GM04503 (cell line): ENCODE data around the gene LHB.

Source experiments
- DNase-seq: peaks from one replicate; pipeline ENCODE4 v3.0.0-alpha.2; 2012; ENCODE audit warnings: low read depth

The LHB gene

DNA sequence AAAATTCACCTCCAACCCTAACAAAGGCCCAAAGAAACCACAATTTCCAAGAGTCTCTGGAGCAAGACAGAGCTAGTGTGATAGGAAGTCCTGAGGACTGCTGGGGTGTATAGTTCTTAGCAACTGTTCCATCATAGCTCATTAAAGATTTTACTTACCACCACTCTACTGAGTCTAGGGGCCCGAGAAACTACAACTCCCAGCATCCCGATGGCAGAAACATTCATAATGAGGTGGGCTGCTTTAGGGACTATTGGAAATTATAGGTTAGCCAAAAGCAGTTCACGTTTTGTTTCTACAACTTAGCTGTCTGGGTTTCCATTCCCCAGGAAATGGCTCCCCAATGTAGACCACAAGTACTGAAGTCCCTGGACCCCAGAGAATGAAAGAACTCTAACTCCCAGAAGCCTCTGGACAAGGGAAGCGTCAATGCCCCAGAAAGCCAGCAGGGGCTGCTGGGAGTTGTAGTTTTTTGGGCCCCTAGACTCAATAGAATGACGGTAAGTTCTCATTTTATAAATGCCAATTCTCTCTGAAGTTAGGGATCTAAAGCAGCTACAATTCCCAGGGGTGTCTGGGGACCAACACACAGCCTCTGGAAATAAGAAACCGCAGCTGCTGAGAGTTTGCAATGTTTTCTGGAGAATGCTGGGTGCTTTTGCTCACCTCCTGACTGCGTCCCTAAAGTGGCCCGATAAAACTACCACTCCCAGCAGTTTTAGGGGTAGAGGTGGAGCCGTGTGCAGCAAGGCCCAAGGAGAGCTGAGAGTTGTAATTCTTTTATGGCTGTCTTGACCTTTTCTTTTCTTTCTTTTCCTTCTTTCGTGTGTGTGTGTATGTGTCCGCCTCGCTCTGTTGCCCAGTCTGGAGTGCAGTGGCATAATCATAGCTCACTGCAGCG is 40.7 kb downstream of the LHB start:
- no peak for DNase-seq

DNA sequence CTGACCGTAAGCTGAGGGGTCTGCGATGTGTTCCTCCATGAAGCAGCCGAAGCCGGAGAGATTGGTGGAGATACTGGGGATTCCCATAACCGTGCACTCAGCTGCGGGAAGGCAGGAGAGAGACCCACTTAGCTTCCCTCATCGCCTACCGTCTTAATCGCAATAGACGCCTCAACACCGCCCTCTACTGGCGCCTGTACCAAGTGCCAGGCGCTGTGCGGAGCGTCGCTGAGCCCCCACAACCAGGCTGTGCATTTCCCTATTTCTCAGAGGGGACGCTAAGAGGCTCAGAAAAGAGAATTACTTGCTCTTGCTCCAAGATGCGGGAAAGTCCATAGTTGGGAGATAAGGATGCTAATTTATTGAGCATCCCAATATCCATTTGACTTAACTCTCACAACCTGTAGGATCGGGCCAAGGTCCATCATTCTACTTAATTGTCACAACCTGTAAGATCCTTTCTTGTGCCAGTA is 45.9 kb downstream of the LHB start:
- DNase-seq, result no peak

DNA sequence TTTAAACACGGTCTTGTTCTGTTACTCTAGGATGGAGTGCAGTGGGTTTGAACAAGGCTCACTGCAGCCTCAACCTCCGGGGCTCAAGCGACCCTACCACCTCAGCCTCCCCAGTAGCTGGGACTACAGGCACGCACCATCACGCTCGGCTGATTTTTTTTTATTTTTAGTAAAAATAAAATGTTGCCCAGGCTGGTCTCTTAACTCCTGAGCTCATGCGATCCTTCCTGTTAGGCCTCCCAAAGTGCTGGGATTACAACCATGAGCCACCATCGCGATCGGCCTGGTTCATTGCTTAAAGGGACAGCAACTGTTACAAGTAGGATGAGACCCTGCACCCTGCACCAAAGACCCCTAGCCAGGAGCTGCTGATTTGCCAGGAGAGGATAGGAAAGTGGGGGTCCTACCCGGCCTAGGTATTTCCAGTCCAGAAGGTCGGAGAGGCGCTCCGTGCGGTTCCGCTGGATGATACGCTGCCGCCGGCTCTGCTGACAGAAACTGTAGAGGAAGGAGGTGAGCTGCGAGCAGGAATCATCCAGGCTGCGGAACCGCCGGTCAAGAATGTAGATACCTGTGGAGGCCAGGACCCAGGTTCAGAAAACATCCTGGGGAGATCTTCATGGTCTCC is 46.6 kb downstream of the LHB start:
- DNase-seq, result no peak

DNA sequence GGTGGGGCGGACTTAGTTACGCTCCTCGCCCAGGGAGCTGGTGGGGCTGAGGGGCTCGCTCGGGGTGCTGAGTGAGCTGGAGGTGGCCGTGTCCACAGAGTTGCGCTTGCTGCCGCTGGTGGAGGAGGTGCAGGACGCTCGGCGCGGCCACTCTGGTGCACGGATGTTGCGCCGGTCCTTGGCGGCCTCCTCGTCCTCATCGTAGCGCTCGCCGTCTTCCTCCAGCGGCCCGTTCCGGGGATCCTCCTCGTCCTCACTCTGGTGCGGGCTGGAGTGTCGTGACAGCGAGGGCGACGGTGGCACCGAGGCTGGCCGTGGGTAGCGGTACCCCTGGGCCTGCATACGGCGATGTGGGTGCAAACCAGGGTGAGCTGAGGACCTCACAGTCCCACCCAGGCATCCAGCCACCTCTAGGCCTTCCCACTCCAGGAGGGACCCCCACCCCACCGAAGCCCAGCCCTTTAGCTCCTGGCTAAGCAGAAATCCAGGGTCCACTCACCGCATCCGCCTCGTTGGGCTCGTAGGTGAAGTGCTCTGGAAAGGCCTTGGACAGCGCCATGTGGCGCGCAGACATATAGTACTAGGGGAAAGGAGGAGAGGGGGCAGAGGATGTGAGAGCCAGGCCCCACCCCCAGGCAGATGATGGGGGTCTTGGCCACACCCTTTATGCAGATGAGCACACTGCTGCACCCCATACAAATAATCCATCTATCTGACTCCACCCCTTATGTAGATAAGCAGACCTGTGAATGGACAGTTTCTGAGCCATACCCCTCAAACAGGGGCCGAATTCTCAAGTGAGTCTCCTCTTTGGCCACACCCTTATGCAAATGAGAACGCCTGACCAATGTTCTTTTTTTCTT is 47.4 kb downstream of the LHB start:
- no peak for DNase-seq

DNA sequence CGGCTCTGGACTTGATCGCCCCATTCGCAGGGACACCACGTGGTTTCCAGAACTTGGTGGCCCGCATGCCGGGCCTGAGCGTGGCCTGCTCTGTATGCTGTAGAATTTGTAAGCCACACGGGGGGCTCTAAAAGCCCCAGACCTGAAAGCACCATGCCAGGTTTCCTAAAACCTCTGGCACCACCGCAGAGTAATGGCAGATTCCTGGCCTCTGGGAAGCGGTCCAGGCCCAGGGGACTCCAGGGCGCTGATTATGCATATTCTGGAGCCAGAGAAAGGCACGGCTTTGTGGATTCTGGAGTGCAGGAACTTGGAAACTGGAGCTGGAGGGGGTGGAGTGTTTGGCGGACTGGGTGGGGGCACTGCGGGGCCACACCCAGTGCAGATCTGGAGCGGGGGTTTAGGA is 48.1 kb downstream of the LHB start:
- no peak for DNase-seq

DNA sequence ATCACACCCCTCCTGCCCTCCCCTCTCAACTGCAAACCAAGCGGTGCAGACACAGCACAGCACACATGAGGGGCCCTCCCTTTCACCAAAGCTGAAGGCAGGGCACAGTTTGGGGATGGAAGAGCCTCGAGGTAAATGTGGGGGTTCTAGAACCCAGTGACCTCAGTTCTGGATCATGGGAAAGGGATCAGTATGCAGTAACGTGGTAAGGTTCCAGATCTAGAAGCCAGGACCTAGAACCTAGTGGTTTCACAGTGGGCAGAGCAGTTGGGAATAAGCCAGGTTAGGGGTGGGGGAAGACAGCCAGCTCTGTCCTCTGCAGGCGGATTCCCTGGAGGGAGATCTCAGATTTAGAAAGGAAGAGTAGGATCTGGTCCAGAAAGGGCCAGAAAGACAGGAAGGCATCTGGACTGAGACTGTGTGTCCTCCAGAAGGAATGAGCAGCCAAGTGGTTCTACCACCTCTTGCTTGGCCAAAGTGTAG is 48.7 kb downstream of the LHB start:
- DNase-seq, result no peak

DNA sequence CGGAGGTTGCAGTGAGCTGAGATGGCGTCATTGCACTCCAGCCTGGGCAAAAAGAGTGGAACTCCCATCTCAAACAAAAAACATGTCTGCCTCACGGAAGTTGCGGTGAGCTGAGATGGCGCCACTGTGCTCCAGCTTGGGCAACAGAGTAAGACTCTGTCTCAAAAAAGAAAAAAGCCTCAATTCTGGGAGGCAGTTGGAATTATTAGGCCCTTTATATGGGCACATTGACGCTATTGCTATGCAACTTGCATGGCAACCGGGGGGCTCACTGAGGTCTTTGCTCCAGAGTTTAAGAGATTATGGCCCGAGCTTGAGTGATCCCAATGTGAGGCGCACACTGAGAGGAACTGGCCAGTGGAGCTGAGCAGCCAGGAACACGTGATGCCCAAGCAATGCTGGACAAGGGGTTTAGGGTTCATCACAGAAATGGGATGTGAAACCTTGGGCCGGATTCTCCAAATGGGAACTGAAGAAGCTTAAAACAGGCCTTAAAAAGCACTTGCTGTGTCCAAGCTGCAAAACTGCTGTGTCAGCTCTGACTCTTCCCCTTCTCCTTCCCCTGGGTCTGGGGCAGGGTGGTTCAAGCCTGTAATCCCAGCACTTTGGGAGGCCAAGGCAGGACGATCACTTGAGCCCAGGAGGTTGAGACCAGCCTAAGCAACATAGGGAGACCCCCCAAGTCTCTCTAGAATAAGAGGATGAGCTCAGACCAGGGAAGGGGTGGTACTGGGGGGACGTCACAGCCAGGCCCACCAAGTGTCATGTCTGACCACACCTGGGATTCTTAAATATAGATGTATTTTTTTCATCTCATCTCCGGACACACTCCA is 49.3 kb downstream of the LHB start:
- DNase-seq, result no peak

DNA sequence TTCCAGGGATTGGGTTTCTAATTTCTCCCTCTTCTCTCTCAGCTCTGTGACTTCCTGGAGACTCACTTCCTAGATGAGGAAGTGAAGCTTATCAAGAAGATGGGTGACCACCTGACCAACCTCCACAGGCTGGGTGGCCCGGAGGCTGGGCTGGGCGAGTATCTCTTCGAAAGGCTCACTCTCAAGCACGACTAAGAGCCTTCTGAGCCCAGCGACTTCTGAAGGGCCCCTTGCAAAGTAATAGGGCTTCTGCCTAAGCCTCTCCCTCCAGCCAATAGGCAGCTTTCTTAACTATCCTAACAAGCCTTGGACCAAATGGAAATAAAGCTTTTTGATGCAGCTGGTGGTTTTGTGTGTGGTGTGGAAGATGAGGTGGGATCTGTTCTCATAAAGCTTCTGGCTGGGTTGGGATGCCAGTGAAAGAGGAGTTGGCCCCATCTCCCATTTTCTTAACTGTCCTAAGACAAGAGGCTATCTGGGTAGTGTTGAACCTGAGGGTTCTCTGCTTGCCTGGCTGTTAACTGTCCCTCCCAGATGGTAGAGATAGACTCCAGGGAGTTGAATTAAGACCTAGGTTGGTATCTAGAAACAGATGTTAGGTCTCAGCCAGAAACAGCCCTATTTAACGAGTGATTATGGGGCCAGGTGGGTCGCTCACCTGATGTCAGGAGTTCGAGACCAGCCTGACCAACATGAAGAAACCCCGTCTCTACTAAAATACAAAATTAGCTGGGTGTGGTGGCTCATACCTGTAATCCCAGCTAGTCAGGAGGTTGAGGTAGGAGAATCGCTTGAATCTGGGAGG is 50.1 kb downstream of the LHB start:
- no peak for DNase-seq
